ENCODE results near the gene USP10.

Gene USP10

DNA sequence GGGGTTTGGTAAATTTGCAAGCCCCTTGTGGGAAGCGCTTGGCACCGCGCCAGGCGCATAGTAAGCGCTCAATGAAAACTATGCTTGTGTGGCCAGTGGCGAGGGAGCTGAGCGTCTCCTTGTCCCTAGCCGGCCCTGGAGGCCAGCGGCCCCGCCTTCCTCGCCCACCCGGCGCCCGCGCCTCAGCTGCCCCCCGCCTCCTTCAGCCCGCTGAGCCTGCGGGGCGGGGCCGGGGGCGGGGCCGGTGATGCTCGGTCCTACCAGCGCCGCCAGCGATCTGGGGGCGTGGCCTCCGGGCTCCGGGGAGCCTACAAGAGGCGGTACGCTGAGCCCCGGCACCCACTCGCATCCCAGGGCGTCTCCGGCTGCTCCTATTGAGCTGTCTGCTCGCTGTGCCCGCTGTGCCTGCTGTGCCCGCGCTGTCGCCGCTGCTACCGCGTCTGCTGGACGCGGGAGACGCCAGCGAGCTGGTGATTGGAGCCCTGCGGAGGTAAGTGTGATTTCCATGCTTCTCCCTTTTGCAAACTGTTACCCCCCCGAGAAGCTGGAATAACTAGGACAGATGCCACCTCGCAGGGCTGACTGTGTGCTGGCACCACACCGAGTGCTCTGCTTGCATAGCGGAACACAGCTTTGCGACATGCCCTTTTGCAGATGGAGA is 120.0 kb downstream of the USP10 start, which contains the start of gene CRISPLD2:
Gene CRISPLD2, plus strand, starts transcription at position 342 of the 661 bp plus-strand sequence. CDS start 18,511 bp downstream, outside the sequence.
- H3K9me3 ChIP-seq (ENCODE audit: severe bottlenecking) = no peaks in the 10 kb centered on the region
- peak within 1 kb of the TSS; percentile 40 for H3K4me3 ChIP-seq (ENCODE audit: low read depth, low read length)
- DNase-seq = peak; percentile 89
- H3K27me3 ChIP-seq (ENCODE audit: insufficient read depth, low read depth, severe bottlenecking) = no peaks in the 10 kb centered on the region
- H3K27ac ChIP-seq = no peak within 1 kb of the TSS
- TF ChIP-seq, protein P1, sequence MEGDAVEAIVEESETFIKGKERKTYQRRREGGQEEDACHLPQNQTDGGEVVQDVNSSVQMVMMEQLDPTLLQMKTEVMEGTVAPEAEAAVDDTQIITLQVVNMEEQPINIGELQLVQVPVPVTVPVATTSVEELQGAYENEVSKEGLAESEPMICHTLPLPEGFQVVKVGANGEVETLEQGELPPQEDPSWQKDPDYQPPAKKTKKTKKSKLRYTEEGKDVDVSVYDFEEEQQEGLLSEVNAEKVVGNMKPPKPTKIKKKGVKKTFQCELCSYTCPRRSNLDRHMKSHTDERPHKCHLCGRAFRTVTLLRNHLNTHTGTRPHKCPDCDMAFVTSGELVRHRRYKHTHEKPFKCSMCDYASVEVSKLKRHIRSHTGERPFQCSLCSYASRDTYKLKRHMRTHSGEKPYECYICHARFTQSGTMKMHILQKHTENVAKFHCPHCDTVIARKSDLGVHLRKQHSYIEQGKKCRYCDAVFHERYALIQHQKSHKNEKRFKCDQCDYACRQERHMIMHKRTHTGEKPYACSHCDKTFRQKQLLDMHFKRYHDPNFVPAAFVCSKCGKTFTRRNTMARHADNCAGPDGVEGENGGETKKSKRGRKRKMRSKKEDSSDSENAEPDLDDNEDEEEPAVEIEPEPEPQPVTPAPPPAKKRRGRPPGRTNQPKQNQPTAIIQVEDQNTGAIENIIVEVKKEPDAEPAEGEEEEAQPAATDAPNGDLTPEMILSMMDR (IDR thresholded peaks at IDR 0.05; ENCODE audit: low read depth, low read length) = no peak
- no peaks in the 10 kb centered on the region for H3K36me3 ChIP-seq

DNA sequence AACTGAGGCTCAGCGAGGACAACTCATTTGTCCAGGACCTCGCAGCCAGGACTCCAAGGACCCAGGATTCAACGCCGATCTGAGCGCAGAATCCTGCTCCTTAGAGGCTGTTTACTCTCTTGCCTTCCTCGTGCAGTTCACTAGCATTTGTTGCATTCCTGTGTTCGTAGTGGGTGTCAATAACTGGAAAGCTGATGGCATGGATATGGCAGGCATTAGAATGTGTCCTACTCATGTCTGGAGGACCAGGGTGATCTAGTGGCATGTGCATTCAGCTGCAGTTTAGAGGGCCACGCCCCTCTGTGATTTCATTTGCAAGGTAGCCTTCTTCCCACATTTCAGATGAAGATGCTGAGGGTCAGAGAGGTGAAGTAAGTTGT is 120.5 kb downstream of the USP10 start:
- DNase-seq = no peak
- Histone ChIP-seq H3K4me3 (ENCODE audit: low read depth, low read length) (peak overlapping the region; percentile 40), H3K27me3 (ENCODE audit: insufficient read depth, low read depth, severe bottlenecking) (no peaks in the 10 kb centered on the region), H3K36me3 (no peaks in the 10 kb centered on the region), H3K27ac (no peak overlapping the region), H3K9me3 (ENCODE audit: severe bottlenecking) (no peaks in the 10 kb centered on the region)
- TF ChIP-seq, protein P1 (IDR thresholded peaks at IDR 0.05; ENCODE audit: low read depth, low read length) = no peak

DNA sequence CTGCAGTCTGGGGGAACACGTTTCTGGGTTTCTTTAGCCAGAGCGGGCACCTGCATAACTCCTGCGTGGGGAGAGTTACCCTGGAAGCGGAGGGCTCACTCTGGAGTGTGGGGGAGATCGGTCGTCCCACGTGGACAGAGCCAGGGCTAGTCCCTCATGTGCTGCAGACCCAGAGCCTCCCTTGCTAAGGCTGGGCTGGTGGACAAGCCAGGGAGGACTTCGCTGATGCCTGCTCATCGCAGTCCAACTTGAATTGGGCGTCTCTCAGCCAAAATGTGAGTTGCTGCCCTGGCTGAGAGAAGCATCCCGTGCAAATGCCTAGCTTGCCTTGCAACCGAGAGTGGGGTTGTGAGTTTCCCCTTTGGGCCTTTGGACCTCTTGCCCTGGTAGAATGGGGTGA is 121.0 kb downstream of the USP10 start:
- Histone ChIP-seq H3K27me3 (ENCODE audit: insufficient read depth, low read depth, severe bottlenecking) (no peaks in the 10 kb centered on the region), H3K9me3 (ENCODE audit: severe bottlenecking) (no peaks in the 10 kb centered on the region), H3K4me3 (ENCODE audit: low read depth, low read length) (no peak overlapping the region), H3K36me3 (no peaks in the 10 kb centered on the region), H3K27ac (no peak overlapping the region)
- TF ChIP-seq, protein P1 (IDR thresholded peaks at IDR 0.05; ENCODE audit: low read depth, low read length) = no peak
- DNase-seq = no peak

DNA sequence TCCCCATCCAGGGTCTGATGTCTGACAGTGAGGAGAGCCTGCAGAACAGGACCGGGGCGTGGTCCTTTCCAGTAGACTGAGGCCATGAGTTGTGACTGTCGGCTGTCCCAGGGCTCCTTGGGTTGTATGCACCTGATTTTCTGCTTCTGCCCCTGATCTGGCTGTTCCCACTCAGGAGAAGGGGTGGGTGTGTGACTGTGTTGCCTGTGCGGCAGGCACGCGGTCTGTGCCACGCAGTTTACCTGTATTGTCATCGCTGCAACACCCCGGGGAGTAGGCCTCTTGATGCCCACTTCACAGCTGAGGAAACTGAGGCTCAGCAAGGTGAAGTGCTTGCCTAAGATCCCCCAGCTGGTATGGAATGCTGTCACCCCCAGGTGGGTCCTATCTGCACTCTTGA is 121.4 kb downstream of the USP10 start:
- Histone ChIP-seq H3K27me3 (ENCODE audit: insufficient read depth, low read depth, severe bottlenecking) (no peaks in the 10 kb centered on the region), H3K4me3 (ENCODE audit: low read depth, low read length) (no peak overlapping the region), H3K27ac (no peak overlapping the region)

DNA sequence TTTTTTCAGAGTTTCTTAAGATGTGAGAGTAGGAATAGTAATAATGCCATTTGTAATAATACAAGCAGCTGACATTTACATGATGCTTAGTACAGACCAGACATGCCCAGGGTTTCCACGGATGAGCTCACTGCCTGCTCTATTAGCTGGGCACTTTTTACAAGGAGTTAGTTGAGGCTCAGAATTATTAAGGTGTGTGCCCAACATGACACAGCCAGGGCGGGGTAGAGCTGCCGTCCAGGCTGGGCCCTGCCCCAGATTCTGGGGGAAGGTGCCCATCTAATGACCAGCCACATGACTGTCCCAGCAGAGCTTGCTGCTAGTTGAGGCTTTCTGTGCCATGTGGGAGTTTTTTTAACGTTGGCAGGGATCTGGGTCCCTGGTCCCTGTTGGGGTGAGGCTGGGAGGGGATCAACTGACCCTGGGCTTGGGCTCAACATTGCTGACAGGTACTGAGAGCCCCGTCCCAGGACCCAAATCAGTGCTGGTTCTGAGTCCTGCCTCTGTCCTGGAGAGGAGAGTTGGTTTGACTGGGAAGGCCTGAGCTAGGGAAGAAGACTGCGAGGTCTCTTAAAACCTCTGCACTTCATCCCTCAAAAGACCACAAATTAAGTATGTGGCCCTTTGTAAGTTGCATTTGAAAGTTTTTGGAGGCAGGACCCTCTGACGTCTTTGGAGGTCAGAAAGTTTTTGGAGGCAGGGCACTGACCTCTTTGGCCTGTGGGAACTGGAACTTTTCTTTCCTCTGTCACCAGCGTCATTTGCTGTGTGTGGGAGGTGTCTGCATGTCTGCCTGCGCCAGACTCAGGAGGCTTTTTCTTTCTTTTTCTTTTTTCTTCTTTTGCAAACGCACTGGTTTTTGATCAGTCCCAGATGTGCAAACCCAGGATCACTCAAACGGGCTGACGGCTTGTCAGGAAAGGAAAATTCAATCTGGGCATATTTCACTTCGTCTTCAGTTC is 122.2 kb downstream of the USP10 start:
- Histone ChIP-seq H3K9me3 (ENCODE audit: severe bottlenecking) (no peaks in the 10 kb centered on the region), H3K36me3 (no peaks in the 10 kb centered on the region), H3K4me3 (ENCODE audit: low read depth, low read length) (no peak overlapping the region), H3K27me3 (ENCODE audit: insufficient read depth, low read depth, severe bottlenecking) (no peaks in the 10 kb centered on the region), H3K27ac (no peak overlapping the region)
- DNase-seq = no peak
- TF ChIP-seq, protein P1 (IDR thresholded peaks at IDR 0.05; ENCODE audit: low read depth, low read length) = no peak

More for the DNA sequence above, 121.4 kb downstream of the USP10 start:
- Histone ChIP-seq H3K36me3 (no peaks in the 10 kb centered on the region), H3K9me3 (ENCODE audit: severe bottlenecking) (no peaks in the 10 kb centered on the region)
- no peak for DNase-seq
- TF ChIP-seq, protein P1 (IDR thresholded peaks at IDR 0.05; ENCODE audit: low read depth, low read length) = no peak

Measured in WERI-Rb-1 (cell line).